Ishikawa (cell line): Measurements from ENCODE around the gene CDC42BPB.

Source experiments
- CEBPB ChIP-seq: IDR thresholded peaks from 2 replicates; pipeline ENCODE4 v1.6.1; 2012
- CREB1 ChIP-seq: IDR thresholded peaks from 2 replicates; pipeline ENCODE4 v1.6.1; 2012; ENCODE audit warnings: low read depth
- EGR1 ChIP-seq: IDR thresholded peaks from 2 replicates; pipeline ENCODE4 v1.6.1; 2012
- EP300 ChIP-seq: IDR thresholded peaks from 2 replicates; pipeline ENCODE4 v1.6.1; 2012; ENCODE audit warnings: borderline replicate concordance
- FOXM1 ChIP-seq: IDR thresholded peaks from 2 replicates; pipeline ENCODE4 v1.6.1; 2012; ENCODE audit warnings: low read depth, borderline replicate concordance
- NFIC ChIP-seq: IDR thresholded peaks from 2 replicates; pipeline ENCODE4 v1.6.1; 2012
- RAD21 ChIP-seq: IDR thresholded peaks from 2 replicates; pipeline ENCODE4 v1.6.1; 2012; ENCODE audit warnings: low read depth
- TAF1 ChIP-seq: IDR thresholded peaks from 2 replicates; pipeline ENCODE4 v1.6.1; 2012; ENCODE audit warnings: low read depth, mild to moderate bottlenecking
- TCF12 ChIP-seq: IDR thresholded peaks from 2 replicates; pipeline ENCODE4 v1.6.1; 2012; ENCODE audit warnings: low read depth
- TEAD4 ChIP-seq: IDR thresholded peaks from 2 replicates; pipeline ENCODE4 v1.6.1; 2012
- YY1 ChIP-seq: IDR thresholded peaks from 2 replicates; pipeline ENCODE4 v1.6.1; 2012; ENCODE audit warnings: low read depth
- ZBTB7A ChIP-seq: IDR thresholded peaks from 2 replicates; pipeline ENCODE4 v1.6.1; 2012; ENCODE audit warnings: low read depth
- TF ChIP-seq, protein P1 (sequence below): IDR thresholded peaks from 2 replicates; pipeline ENCODE4 v1.6.1; 2012
- TF ChIP-seq, protein P2 (sequence below): IDR thresholded peaks from 2 replicates; pipeline ENCODE4 v1.6.1; 2012
- TF ChIP-seq, protein P3 (sequence below): IDR thresholded peaks from 2 replicates; pipeline ENCODE4 v1.6.1; 2012; ENCODE audit warnings: low read depth, mild to moderate bottlenecking

Gene CDC42BPB

DNA sequence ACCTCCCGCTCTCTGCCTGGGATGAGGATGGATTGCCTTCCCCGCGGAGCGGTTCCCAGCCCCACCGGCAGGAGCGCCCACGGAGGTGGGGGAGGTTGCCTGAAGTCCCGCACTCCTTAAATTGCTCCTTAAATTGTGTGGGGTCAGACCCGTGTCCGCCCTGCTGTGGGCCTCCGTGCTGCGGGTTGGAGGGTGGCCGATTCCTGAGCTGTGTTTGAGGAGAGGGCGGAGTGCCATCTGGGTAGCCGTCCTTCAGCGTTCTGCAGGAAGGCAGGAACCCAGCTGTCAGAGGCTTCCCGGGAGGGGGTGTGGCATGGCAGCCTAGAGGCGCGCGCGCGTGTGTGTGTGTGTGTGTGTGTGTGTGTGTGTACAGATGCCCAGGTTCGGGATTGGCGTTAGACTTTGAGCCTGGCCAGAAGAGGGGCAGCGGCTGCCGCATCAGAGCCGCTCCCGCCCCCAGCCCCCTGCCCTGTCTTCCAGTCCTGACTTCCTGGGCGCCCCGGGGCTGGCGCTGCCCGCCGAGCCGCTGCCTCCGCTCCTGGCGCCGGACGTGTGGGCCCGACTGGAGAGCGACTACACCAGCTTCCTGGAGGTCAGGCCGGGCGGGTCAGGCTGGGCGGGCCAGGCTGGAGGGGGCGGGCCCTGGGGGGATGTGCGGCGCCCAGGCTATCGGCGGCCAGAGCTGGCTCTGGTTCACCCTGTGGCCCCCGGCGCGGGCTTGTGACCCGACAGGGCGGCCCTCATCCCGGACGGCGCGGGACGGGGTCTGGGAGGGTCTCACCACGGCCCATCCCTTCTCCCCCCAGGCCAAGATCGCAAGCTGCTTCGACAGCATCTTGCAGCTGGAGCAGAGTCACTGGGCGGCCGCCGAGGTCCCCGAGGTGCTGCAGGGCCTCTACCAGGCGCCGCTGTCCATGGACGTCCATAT is 46.4 kb upstream of the CDC42BPB start:
- TF ChIP-seq TCF12 (no peak), TAF1 (0 out of 2 replicates have a peak, but pooled peaks have one; percentile 25), RAD21 (no peak), ZBTB7A (peak; percentile 64), FOXM1 (no peak), TEAD4 (no peak), YY1 (no peak)
- TF ChIP-seq, protein P1, sequence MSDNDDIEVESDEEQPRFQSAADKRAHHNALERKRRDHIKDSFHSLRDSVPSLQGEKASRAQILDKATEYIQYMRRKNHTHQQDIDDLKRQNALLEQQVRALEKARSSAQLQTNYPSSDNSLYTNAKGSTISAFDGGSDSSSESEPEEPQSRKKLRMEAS: peak; percentile 13; the same call in 1 of the 2 replicates
- TF ChIP-seq, protein P2, sequence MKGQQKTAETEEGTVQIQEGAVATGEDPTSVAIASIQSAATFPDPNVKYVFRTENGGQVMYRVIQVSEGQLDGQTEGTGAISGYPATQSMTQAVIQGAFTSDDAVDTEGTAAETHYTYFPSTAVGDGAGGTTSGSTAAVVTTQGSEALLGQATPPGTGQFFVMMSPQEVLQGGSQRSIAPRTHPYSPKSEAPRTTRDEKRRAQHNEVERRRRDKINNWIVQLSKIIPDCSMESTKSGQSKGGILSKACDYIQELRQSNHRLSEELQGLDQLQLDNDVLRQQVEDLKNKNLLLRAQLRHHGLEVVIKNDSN: no peak

DNA sequence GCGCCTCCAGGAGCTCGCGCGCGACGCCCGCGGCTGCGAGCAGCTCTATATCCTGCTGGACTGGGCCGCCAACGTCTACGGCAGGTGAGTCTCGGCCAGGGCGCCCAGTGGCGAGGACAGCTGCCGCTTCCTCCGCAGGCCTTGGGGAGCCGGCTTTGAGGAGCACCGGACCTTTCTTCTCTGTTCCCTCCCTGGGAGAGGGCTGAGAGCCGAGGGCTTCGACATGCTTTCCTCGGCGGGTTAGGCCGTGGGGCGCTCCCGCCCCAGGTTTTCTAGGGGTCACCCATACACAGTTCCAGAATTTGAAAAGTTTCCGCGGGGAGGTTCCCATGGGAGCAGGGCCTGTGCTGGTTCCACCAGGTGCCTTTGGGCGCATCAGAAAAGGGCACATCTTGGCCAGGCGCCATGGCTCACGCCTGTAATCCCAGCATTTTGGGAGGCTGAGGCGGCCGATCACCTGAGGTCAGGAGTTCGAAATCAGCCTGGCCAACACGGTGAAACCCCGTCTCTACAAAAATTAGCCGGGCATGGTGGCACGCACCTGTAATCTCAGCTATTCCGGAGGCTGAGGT is 45.4 kb upstream of the CDC42BPB start:
- TF ChIP-seq, protein P1: no peak
- TF ChIP-seq TCF12 (no peak), CREB1 (no peak), NFIC (no peak), ZBTB7A (no peak), TAF1 (no peak), EGR1 (no peak), CEBPB (no peak), FOXM1 (no peak)
- TF ChIP-seq, protein P3, sequence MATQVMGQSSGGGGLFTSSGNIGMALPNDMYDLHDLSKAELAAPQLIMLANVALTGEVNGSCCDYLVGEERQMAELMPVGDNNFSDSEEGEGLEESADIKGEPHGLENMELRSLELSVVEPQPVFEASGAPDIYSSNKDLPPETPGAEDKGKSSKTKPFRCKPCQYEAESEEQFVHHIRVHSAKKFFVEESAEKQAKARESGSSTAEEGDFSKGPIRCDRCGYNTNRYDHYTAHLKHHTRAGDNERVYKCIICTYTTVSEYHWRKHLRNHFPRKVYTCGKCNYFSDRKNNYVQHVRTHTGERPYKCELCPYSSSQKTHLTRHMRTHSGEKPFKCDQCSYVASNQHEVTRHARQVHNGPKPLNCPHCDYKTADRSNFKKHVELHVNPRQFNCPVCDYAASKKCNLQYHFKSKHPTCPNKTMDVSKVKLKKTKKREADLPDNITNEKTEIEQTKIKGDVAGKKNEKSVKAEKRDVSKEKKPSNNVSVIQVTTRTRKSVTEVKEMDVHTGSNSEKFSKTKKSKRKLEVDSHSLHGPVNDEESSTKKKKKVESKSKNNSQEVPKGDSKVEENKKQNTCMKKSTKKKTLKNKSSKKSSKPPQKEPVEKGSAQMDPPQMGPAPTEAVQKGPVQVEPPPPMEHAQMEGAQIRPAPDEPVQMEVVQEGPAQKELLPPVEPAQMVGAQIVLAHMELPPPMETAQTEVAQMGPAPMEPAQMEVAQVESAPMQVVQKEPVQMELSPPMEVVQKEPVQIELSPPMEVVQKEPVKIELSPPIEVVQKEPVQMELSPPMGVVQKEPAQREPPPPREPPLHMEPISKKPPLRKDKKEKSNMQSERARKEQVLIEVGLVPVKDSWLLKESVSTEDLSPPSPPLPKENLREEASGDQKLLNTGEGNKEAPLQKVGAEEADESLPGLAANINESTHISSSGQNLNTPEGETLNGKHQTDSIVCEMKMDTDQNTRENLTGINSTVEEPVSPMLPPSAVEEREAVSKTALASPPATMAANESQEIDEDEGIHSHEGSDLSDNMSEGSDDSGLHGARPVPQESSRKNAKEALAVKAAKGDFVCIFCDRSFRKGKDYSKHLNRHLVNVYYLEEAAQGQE: no peak
- TF ChIP-seq, protein P2: no peak

DNA sequence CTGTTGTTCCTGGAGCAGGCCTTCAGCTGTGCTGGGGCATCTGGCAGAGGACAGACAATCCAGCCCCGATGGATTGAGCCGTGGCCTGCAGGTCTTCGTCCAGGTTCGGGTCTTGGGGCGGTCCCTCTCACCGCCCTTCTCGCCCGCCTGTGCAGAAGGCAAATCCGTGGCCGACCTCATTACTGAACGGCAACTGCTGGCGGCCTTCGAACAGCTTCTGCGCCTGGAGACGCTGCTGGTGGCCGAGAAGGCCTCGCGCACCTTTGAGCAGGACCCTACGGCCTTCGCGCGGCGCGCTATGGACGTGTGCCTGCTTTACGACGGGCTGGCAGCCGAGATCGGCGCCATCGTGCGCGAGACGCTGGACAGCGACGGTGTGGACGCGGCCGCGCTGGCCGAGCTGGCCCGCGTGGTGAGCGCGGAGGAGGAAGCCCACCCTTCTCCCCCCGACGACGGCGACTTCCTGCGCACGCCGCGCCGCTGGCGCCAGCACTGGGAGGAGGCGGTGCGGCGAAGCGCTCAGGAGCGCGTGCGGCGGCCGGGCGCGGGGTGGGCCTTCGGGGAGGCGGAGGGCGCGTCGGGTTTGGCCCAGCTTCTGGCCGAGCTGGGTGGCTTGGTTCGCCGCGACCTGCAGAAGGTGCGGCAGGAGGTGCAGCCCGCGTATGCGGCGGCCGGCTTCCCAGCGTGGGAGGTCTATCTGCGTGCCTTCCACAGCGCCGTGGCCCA is 44.8 kb upstream of the CDC42BPB start:
- TF ChIP-seq TAF1 (no peak), RAD21 (no peak), CEBPB (no peak), TCF12 (no peak), YY1 (no peak), ZBTB7A (no peak), FOXM1 (no peak), TEAD4 (no peak), EGR1 (no peak), CREB1 (no peak), EP300 (no peak)
- TF ChIP-seq, protein P1: no peak
- TF ChIP-seq, protein P3: no peak
- TF ChIP-seq, protein P2: no peak

DNA sequence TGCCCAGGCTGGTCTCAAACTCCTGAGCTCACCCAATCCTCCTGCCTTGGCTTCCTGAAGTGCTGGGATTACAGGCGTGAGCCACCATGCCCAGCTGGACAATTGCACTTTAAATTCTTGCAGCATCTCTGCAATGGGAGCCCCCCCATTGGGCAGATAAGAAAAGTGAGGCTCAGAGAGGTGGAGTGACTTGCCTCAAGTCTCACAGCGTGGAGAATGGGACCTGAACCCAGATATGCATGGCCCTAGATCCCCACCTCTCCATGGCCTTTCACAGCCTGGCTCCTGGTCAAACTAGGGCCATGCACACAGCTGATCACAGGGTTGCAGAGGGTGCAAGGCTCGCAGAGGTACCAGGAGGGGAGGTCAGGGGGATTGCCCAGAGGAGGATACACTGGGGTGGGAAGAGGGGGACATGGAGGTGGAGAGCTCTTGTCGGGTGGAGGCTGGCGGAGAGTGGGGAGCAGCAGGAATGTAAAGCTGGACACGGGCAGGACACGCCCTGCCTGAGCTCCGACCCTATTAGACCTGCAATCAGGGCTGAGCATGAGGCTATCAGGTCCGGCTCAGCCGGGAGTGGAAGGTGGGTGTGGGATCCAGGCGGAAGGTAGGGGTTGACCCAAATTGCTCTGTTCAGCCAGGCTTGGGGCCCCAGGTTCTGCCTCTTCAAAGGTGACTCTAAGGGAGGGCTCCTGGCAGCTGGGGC is 44.1 kb upstream of the CDC42BPB start:
- TF ChIP-seq TEAD4 (no peak), ZBTB7A (no peak)
